Measurements from ENCODE around the gene ADAM12. TPM values are rescaled to one million over a fixed set of nuclear protein-coding genes. Genes with fewer than 3 reads are reported as not detected.
A peak's percentile ranks its signal among the peaks of the same experiment; 100 is the strongest.

Gene ADAM12
- polyA plus RNA-seq, 3 donors = 0.05 TPM; not detected in 2

DNA sequence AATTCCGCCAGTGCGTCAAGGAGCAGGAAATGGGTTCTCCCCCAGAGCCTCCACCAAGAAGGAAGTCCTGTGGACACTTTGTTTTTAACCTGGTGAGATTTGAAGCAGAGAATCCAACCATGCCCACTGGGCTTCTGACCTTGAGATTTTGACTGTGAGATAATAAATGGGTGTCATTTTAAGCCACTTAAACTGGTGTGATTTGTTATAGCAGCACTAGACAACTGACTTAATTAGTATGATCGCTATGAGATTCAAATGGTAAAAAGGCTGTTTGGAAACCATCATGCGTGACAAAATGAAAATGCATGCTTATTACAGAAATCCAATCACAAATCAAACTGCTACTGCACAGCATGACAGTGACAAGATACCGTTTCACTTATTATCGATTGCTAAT lies 98.0 kb downstream of the ADAM12 start:
- H3K4me1 ChIP-seq (ENCODE audit: control insufficient read depth in 1 of 2, insufficient read depth in 2 of 2, low read length in 2 of 2) = no peaks in the 10 kb centered on the region
- DNase-seq = no peak
- intact Hi-C loops (cut with micrococcal nuclease) = no loop called here
- no peak overlapping the region for H2AFZ ChIP-seq (ENCODE audit: insufficient read depth, low read depth, low read length, poor library complexity, severe bottlenecking)
- no peak overlapping the region for H3K27ac ChIP-seq (ENCODE audit: low read depth in 1 of 2, low read length in 2 of 2)
- Mint-ChIP-seq H3K27me3 (ENCODE audit: low read depth in 3 of 3) (peaks cover 0 to 4% (median 2%) of the 10 kb centered on the region in 3 donors), H3K36me3 (no peaks in the 10 kb centered on the region), H3K27ac (peak overlapping the region in 1 of 7 donors; percentile 61), H3K4me1 (no peaks in the 10 kb centered on the region), H3K4me3 (no peak overlapping the region), H3K9me3 (peaks cover 0 to 4% (median 2%) of the 10 kb centered on the region in 7 donors)
- TF ChIP-seq, protein P1, sequence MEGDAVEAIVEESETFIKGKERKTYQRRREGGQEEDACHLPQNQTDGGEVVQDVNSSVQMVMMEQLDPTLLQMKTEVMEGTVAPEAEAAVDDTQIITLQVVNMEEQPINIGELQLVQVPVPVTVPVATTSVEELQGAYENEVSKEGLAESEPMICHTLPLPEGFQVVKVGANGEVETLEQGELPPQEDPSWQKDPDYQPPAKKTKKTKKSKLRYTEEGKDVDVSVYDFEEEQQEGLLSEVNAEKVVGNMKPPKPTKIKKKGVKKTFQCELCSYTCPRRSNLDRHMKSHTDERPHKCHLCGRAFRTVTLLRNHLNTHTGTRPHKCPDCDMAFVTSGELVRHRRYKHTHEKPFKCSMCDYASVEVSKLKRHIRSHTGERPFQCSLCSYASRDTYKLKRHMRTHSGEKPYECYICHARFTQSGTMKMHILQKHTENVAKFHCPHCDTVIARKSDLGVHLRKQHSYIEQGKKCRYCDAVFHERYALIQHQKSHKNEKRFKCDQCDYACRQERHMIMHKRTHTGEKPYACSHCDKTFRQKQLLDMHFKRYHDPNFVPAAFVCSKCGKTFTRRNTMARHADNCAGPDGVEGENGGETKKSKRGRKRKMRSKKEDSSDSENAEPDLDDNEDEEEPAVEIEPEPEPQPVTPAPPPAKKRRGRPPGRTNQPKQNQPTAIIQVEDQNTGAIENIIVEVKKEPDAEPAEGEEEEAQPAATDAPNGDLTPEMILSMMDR (IDR thresholded peaks at IDR 0.05) = no peak
- no CpG with 5 or more reads among the region's 6 CpGs for WGBS (ENCODE audit: insufficient coverage)
- no peaks in the 10 kb centered on the region for H3K27me3 ChIP-seq (ENCODE audit: control insufficient read depth in 2 of 2, insufficient read depth in 2 of 2, low read length in 2 of 2)
- H4K20me1 ChIP-seq (ENCODE audit: insufficient read depth, low read length) = no peaks in the 10 kb centered on the region
- H3K4me3 ChIP-seq (replicated peaks in 1 of 3; ENCODE audit: low read depth in 2 of 3, low read length in 3 of 3) = no peak overlapping the region
- no peaks in the 10 kb centered on the region for H3K79me2 ChIP-seq (ENCODE audit: insufficient read depth, low read length)
- no peak overlapping the region for H3K4me2 ChIP-seq (replicated peaks; ENCODE audit: extremely low read depth, low read length, poor library complexity, severe bottlenecking)
- H3K9ac ChIP-seq (ENCODE audit: insufficient read depth, low read length, poor library complexity, severe bottlenecking) = no peak overlapping the region
- no peaks in the 10 kb centered on the region for H3K36me3 ChIP-seq (replicated peaks in 1 of 2; ENCODE audit: control insufficient read depth in 1 of 2, insufficient read depth in 2 of 2, low read length in 2 of 2)
- no peaks in the 10 kb centered on the region for H3K9me3 ChIP-seq (replicated peaks in 1 of 2; ENCODE audit: control insufficient read depth in 1 of 2, insufficient read depth in 1 of 2, low read length in 2 of 2)

DNA sequence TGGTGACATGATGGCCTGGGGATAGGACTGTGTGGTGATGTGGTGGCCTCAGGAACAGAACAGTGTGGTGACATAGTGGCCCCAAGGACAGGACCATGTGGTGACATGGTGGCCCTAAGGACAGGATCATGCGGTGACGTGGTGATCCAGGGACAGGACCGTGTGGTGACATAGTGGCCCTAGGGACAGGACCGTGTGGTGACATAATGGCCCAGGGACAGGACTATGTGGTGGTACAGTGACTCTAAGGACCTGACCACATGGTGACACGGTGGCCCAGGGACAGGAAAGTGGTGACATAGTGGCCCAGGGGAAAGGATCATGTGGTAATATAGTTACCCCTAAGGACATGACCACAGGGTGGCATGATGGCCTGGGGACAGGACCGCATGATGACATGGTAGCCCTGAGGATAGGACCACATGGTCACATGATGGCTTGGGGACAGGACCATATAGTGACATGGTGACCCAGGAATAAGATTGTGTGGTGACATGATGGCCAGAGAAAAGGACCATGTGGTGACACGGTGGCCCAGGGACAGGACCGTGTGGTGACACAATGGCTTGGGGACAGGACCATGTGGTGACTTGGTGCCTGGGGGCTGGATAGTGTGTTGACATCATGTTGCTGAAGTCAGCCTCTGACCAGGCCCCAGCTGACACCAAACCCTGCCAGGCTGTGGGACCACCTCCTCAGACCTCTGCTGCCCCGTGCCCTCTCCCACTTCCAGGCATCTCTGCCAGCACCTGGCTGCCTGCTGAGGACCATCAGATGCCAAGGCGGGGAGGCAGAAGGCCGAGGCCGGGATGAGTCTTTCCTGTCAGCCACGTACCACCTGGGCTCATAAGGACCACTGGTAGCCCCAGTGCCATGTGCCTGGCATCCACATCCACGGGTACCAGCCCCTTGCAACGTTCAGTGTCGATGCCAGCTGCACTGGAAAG lies 99.5 kb downstream of the ADAM12 start:
- H3K79me2 ChIP-seq (ENCODE audit: insufficient read depth, low read length) = no peaks in the 10 kb centered on the region
- H3K4me3 Mint-ChIP-seq = no peak overlapping the region

More for the DNA sequence above, 99.5 kb downstream of the ADAM12 start:
- Histone ChIP-seq H3K27me3 (ENCODE audit: control insufficient read depth in 2 of 2, insufficient read depth in 2 of 2, low read length in 2 of 2) (no peaks in the 10 kb centered on the region), H3K4me1 (ENCODE audit: control insufficient read depth in 1 of 2, insufficient read depth in 2 of 2, low read length in 2 of 2) (no peaks in the 10 kb centered on the region), H3K27ac (ENCODE audit: low read depth in 1 of 2, low read length in 2 of 2) (no peak overlapping the region), H3K4me3 (replicated peaks in 1 of 3; ENCODE audit: low read depth in 2 of 3, low read length in 3 of 3) (no peak overlapping the region), H2AFZ (ENCODE audit: insufficient read depth, low read depth, low read length, poor library complexity, severe bottlenecking) (no peak overlapping the region), H3K36me3 (replicated peaks in 1 of 2; ENCODE audit: control insufficient read depth in 1 of 2, insufficient read depth in 2 of 2, low read length in 2 of 2) (no peaks in the 10 kb centered on the region), H3K4me2 (replicated peaks; ENCODE audit: extremely low read depth, low read length, poor library complexity, severe bottlenecking) (no peak overlapping the region), H4K20me1 (ENCODE audit: insufficient read depth, low read length) (no peaks in the 10 kb centered on the region), H3K9ac (ENCODE audit: insufficient read depth, low read length, poor library complexity, severe bottlenecking) (no peak overlapping the region), H3K9me3 (replicated peaks in 1 of 2; ENCODE audit: control insufficient read depth in 1 of 2, insufficient read depth in 1 of 2, low read length in 2 of 2) (no peaks in the 10 kb centered on the region)
- no peaks in the 10 kb centered on the region for H3K36me3 Mint-ChIP-seq
- H3K27me3 Mint-ChIP-seq (ENCODE audit: low read depth in 3 of 3) = peaks cover 2 to 4% (median 2%) of the 10 kb centered on the region in 3 donors
- no peak overlapping the region for H3K27ac Mint-ChIP-seq
- no peaks in the 10 kb centered on the region for H3K4me1 Mint-ChIP-seq
- H3K9me3 Mint-ChIP-seq = peaks cover 0 to 4% (median 2%) of the 10 kb centered on the region in 7 donors
- 91% methylated on average over 13 of the region's 16 CpGs for WGBS (ENCODE audit: insufficient coverage)
- no peak for DNase-seq
- intact Hi-C loops (cut with micrococcal nuclease) = no loop called here
- TF ChIP-seq, protein P1 (IDR thresholded peaks at IDR 0.05) = no peak
